GM23248 (cell line): Measurements from ENCODE around the gene MAP6D1.

Experiments used
- EZH2 ChIP-seq: fragments of 200-600 bp; sonication (generic); IDR thresholded peaks from 2 replicates; pipeline ENCODE4 v1.6.1; 2018; ENCODE audit warnings: antibody characterized with exemption, mild to moderate bottlenecking; ENCODE audit not compliant: insufficient read depth, poor library complexity, severe bottlenecking
- EZH2phosphoT487 ChIP-seq: fragments of 200-600 bp; sonication (generic); IDR thresholded peaks from 2 replicates; pipeline ENCODE4 v1.6.1; 2018; ENCODE audit warnings: antibody characterized with exemption, moderate library complexity, mild to moderate bottlenecking, low read depth; ENCODE audit not compliant: insufficient read depth

DNA sequence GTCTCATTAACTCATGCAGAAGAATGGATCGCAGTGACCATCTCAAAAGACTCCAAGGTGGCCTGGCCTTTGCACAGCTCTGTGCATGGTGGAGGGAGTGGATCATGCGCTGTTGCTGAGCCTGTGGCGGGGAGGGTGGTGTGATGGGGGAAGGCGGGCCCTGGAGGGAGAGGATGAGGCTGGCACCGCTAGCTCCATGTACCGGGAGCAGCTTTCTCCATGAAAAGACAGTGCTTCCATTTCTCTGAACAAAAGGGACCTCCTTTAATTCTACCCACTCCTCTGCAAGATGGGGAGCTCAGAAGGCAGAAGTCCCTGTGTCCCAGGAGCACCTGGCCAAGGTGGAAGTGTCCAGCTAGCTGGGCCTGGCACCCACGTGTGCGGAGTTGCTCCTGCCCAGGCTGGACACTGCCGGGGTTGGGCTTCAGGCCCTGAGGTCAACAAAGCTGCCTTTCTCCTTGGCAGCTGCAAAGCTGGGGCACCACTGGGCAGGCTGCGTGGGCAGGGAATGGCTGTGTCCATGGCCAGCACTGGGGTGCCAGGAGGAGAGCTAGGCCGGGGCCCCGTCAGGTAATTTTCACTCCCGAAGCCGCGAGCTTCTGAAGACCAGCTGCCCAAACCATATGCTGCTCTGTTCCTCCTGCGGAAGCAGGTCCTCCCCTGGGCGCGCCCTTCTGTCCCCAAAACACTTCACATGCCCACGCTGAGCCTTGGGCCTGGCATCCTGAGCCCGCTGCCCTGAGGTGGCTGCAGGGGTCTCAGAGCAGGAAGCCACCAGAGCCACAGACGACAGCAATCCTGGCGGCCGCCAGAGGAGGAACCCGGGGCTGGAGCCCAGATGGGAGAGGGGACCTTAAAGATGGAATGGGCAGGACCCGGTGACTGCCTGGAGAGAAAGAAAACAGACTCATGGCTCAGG, 6.4 kb downstream of the MAP6D1 start:
- TF ChIP-seq EZH2, result no peak
- no peak for TF ChIP-seq EZH2phosphoT487
